ENCODE data around the gene ST13.

DNA sequence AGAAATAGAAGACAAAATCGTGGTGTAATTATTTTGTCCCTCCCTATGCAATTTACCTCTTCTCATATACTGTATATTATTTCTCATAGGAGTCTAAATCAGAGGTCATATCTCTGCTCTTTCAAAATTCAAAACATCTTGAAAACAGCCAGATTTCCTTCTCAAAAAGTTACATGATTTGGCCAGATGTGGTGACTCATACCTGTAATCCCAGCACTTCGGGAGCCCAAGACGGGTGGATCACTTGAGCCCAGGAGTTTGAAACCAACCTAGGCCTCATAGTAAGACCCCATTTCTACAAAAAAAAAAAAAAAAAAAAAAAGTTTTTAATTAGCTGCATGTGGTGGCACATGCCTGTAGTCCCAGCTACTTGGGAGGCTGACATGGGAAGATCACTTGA is 34.4 kb upstream of the ST13 start:
- TF ChIP-seq, protein P1, sequence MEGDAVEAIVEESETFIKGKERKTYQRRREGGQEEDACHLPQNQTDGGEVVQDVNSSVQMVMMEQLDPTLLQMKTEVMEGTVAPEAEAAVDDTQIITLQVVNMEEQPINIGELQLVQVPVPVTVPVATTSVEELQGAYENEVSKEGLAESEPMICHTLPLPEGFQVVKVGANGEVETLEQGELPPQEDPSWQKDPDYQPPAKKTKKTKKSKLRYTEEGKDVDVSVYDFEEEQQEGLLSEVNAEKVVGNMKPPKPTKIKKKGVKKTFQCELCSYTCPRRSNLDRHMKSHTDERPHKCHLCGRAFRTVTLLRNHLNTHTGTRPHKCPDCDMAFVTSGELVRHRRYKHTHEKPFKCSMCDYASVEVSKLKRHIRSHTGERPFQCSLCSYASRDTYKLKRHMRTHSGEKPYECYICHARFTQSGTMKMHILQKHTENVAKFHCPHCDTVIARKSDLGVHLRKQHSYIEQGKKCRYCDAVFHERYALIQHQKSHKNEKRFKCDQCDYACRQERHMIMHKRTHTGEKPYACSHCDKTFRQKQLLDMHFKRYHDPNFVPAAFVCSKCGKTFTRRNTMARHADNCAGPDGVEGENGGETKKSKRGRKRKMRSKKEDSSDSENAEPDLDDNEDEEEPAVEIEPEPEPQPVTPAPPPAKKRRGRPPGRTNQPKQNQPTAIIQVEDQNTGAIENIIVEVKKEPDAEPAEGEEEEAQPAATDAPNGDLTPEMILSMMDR (IDR thresholded peaks at IDR 0.05) = no peak
- TF ChIP-seq SIN3A (IDR thresholded peaks at IDR 0.05; ENCODE audit: borderline replicate concordance, insufficient read depth, low read depth, low read length) (no peak), POLR2AphosphoS5 (IDR thresholded peaks at IDR 0.05; ENCODE audit: low read depth, low read length) (no peak), TCF7L2 (IDR thresholded peaks at IDR 0.05; ENCODE audit: low read depth, low read length) (no peak)
- TF ChIP-seq, protein P2, sequence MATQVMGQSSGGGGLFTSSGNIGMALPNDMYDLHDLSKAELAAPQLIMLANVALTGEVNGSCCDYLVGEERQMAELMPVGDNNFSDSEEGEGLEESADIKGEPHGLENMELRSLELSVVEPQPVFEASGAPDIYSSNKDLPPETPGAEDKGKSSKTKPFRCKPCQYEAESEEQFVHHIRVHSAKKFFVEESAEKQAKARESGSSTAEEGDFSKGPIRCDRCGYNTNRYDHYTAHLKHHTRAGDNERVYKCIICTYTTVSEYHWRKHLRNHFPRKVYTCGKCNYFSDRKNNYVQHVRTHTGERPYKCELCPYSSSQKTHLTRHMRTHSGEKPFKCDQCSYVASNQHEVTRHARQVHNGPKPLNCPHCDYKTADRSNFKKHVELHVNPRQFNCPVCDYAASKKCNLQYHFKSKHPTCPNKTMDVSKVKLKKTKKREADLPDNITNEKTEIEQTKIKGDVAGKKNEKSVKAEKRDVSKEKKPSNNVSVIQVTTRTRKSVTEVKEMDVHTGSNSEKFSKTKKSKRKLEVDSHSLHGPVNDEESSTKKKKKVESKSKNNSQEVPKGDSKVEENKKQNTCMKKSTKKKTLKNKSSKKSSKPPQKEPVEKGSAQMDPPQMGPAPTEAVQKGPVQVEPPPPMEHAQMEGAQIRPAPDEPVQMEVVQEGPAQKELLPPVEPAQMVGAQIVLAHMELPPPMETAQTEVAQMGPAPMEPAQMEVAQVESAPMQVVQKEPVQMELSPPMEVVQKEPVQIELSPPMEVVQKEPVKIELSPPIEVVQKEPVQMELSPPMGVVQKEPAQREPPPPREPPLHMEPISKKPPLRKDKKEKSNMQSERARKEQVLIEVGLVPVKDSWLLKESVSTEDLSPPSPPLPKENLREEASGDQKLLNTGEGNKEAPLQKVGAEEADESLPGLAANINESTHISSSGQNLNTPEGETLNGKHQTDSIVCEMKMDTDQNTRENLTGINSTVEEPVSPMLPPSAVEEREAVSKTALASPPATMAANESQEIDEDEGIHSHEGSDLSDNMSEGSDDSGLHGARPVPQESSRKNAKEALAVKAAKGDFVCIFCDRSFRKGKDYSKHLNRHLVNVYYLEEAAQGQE (IDR thresholded peaks at IDR 0.05; ENCODE audit: insufficient read depth in 1 of 2, low read depth in 2 of 2, low read length in 1 of 2) = no peak

Measured in Panc1 (cell line).